ENCODE data around the gene ADCY3.

The ADCY3 gene

DNA sequence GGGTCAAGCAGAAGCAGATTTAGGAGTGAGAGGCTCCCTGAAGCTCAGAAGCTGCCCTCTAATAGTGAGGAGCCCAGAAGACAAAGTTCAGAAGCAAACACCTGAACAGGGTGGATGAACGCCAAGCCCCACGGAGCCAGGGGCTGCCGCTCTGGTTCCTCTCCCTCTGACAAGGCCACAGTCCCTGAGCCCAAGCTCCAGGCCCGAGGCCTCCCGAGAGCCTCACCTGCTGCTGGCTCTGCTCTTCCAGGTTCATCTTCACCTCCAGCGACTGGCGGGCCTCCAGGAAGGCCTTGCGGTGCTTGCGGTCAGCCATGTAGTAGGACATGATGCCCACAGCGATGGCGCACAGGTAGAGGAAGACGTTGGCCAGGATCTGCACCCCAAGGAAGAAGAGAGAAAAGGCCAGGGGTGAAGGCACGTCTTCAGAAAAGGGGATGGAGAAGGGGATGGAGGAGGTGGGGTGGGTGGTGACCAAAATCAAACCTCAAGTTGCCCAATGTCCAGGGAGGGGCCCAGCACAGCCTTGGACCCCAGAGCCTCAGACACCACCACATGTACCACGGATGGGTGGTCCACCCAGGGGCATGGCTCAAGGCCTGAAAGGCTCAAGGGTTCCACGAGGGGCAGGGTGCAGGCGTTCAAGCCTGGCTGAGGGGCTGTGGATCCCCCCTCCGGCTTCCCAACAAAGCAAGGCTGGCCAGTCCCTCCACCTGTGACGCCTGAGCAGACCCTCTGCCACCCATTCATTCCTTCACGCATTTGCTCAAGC lies 47.5 kb downstream of the ADCY3 start:
- DNase-seq (ENCODE audit: insufficient read length) (no peak), FAIRE-seq (no peak)
- TF ChIP-seq TAF1 (IDR thresholded peaks at IDR 0.05; ENCODE audit: borderline replicate concordance, low read depth, low read length) (no peak), POLR2A (IDR thresholded peaks at IDR 0.05; ENCODE audit: low read depth, low read length) (no peak), POLR2AphosphoS5 (IDR thresholded peaks at IDR 0.05; ENCODE audit: low read depth, low read length) (no peak)

DNA sequence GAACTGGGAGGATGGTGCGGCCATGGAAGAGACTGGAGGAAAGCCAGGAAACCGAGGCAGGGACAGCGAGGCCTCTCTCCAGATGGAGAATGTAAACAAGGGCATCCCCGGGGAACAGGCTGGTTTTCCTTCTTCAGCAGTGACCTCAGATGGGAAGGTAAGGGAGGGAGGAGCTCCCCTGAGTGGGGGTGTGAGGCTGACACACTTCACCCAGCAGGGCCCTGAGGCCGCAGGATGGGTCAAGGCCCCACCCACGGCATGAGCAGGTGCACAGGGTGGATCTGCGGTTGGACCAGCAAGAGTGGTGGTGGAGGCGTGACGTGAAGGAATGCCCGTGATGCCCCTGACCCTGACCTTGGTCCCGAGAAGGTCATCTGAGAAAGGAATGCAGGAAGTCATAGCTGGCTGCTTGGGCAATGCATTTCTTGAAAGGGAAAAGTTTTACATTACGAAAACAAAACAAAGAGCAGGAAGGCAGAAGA lies 48.1 kb downstream of the ADCY3 start:
- TF ChIP-seq POLR2AphosphoS5 (IDR thresholded peaks at IDR 0.05; ENCODE audit: low read depth, low read length): no peak
- no peak for TF ChIP-seq POLR2A (IDR thresholded peaks at IDR 0.05; ENCODE audit: low read depth, low read length)
- DNase-seq (ENCODE audit: insufficient read length): no peak
- no peak for FAIRE-seq

DNA sequence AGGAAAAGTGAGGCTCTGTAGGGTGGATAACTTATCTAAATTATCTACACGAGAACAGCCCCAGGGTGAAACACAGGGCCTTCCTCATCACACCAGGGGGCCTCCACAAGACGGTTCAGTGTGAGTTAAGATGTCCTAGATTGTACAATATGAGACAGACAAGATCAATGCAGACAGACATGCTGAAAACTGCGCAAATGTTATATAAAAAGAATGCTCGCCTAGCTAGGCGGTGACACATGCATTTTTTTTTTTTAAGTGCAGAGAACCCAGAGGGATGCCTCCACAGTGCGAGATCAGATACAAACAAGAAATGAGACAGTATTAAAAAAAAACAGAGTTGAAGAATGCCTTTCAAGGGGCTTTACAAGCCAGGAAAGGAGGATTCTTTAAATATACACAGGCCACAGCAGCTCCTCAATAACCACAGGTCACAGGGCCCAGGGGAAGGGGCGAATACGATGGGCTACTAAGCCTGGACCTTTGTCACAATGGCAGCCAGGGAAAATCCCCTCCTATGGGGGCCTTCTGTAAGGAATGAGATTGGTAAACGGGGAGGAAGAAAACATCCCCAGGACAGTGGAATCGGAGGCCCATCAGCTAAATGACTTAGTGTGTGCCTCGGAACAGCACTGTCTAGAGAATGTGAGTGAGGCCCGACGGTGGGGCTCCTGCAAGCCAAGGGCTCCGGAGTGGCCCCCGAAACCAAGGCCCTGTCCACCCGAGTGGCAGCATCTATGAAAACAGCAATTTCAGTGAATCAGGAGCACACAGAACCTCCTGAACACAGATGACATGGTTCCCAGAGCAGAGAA lies 48.9 kb downstream of the ADCY3 start:
- TF ChIP-seq POLR2A (IDR thresholded peaks at IDR 0.05; ENCODE audit: low read depth, low read length) (no peak), TAF1 (IDR thresholded peaks at IDR 0.05; ENCODE audit: borderline replicate concordance, low read depth, low read length) (no peak), POLR2AphosphoS5 (IDR thresholded peaks at IDR 0.05; ENCODE audit: low read depth, low read length) (no peak)
- no peak for FAIRE-seq
- DNase-seq (ENCODE audit: insufficient read length): no peak

DNA sequence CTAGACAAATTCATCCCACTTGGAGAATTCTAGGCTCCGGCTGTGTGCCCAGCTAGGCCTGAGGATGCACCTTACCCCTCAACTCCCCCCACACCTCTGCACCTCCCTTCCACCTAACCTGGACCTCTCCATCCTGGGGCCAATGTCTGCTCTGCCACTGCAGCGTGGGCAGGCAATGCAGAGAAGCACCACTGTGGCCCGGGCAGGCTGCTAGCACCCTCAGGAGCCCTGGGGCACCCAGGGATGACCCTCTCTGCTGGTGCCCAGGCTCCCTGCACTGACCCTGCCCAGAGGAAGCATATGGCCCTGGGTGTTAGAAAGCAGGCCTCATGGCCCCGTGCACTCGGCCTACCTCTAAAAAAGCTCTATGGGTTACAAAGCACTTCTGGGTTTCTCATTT lies 49.6 kb downstream of the ADCY3 start:
- FAIRE-seq: no peak
- DNase-seq (ENCODE audit: insufficient read length): no peak
- TF ChIP-seq POLR2A (IDR thresholded peaks at IDR 0.05; ENCODE audit: low read depth, low read length): no peak
- TF ChIP-seq POLR2AphosphoS5 (IDR thresholded peaks at IDR 0.05; ENCODE audit: low read depth, low read length): no peak
- no peak for TF ChIP-seq TAF1 (IDR thresholded peaks at IDR 0.05; ENCODE audit: borderline replicate concordance, low read depth, low read length)

DNA sequence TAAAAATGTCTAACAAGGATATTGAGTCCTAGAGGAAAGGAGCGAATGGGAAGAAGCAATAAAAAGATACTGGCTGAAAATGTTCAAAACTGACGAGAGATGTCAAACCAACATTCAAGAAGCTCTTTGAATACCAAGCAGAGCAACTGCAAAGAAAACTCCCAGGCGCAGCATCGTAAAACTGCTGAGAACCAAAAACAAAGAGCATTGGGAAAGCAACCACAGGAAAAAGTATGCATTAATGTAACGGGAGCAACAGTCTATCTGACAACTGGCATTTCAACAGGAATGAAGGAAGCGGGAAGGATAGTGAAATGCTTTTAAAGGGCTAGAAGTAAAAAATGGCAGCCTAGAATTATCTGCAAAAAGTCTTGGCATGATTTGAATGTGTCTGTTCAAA lies 53.1 kb downstream of the ADCY3 start:
- FAIRE-seq: no peak
- no peak for TF ChIP-seq TAF1 (IDR thresholded peaks at IDR 0.05; ENCODE audit: borderline replicate concordance, low read depth, low read length)
- no peak for TF ChIP-seq POLR2AphosphoS5 (IDR thresholded peaks at IDR 0.05; ENCODE audit: low read depth, low read length)
- TF ChIP-seq POLR2A (IDR thresholded peaks at IDR 0.05; ENCODE audit: low read depth, low read length): no peak

DNA sequence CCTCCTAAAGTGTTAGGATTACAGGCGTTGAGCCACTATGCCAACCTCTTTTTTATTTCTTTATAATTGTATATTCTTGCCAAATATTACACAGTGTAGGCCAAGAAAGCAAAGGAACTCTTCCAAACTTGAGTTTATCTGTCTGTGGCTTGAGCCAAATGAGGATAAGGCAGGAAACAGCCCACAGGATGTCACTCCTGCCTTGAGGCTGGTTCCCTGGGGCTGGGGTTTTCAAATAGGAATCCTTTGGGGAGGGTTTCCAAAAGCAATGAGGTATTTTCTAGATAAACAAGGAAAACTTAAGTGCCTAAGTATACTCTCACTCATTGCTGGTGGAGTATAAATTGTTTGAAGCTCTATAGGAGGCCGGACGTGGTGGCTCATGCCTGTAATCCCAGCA lies 56.4 kb downstream of the ADCY3 start:
- DNase-seq (ENCODE audit: insufficient read length) (no peak), FAIRE-seq (no peak)
- TF ChIP-seq POLR2A (IDR thresholded peaks at IDR 0.05; ENCODE audit: low read depth, low read length) (no peak), TAF1 (IDR thresholded peaks at IDR 0.05; ENCODE audit: borderline replicate concordance, low read depth, low read length) (no peak), POLR2AphosphoS5 (IDR thresholded peaks at IDR 0.05; ENCODE audit: low read depth, low read length) (no peak)

More for the DNA sequence above, 53.1 kb downstream of the ADCY3 start:
- no peak for DNase-seq (ENCODE audit: insufficient read length)

DNA sequence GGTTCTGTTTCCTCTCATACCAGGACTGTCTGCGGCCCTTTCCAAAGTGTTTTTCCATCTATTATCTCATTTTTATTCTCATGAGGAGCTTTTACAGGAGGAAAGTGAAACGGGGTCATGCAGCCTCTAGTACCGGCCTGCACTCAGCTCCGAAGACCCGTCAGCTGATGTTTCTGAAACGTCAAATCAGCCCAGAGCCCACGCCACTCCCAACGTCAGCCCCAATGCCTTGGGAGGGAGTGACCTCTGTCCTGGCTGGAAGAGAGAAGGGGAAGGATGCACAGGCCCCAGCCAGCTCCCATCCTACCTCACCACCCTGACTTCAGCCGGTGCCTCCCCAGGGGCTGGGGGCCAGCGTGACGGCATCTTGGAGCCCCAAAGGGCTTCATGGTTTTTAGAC lies 58.5 kb downstream of the ADCY3 start:
- no peak for FAIRE-seq
- TF ChIP-seq POLR2A (IDR thresholded peaks at IDR 0.05; ENCODE audit: low read depth, low read length) (no peak), TAF1 (IDR thresholded peaks at IDR 0.05; ENCODE audit: borderline replicate concordance, low read depth, low read length) (no peak), POLR2AphosphoS5 (IDR thresholded peaks at IDR 0.05; ENCODE audit: low read depth, low read length) (no peak)
- DNase-seq (ENCODE audit: insufficient read length): no peak

DNA sequence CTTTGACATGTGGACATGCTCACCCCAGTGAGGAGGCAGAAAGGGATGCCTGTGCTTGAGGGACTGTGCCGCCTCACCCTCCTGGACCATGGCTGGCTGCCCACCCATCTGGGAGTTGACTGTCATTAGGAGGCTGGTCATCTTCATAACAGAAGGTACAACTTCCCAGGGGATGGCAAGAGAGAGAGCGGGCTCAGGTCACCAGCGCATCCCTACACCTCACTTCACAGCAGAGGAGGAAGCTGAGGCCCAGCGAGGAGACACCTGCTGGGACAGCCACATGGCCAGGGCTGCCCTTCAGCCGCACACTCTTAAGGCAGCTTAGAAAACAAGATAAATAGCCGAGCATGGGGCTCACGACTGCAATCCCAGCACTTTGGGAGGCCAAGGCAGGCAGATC lies 59.4 kb downstream of the ADCY3 start:
- no peak for FAIRE-seq

DNA sequence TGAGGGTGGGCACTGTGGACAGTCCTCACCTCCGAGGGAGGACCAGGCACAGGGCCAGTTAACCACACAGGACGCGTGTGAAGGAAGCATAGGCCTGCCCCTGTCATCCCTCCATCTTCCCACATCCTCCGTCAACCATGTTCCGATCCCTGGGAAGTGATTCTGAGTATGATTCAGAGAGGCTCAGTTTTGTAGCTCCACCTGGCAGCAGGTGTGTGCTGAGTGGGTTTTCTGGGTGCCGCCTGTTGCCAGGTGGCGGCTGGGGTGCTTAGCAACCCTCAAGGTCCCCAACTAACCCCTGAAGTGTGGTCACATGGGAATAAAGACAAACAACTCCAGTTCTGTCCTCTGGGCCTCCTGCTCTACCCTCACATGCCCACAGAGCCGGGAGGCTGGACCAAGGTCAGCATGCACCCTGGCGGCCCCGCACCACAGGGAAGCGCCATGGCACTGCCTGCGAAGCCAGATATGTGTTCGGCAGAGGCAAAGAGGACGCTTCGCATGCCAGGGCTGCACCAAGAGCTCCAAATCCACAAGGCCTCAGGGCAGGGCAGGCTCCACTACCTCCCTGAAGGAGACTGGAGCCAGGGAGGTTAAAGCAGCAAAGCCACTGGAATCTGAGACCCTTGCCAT lies 60.0 kb downstream of the ADCY3 start:
- FAIRE-seq: no peak
- DNase-seq (ENCODE audit: insufficient read length): no peak
- no peak for TF ChIP-seq POLR2A (IDR thresholded peaks at IDR 0.05; ENCODE audit: low read depth, low read length)
- TF ChIP-seq TAF1 (IDR thresholded peaks at IDR 0.05; ENCODE audit: borderline replicate concordance, low read depth, low read length): no peak
- no peak for TF ChIP-seq POLR2AphosphoS5 (IDR thresholded peaks at IDR 0.05; ENCODE audit: low read depth, low read length)

More for the DNA sequence above, 59.4 kb downstream of the ADCY3 start:
- TF ChIP-seq POLR2A (IDR thresholded peaks at IDR 0.05; ENCODE audit: low read depth, low read length): no peak
- TF ChIP-seq POLR2AphosphoS5 (IDR thresholded peaks at IDR 0.05; ENCODE audit: low read depth, low read length): no peak
- no peak for TF ChIP-seq TAF1 (IDR thresholded peaks at IDR 0.05; ENCODE audit: borderline replicate concordance, low read depth, low read length)
- DNase-seq (ENCODE audit: insufficient read length): no peak

DNA sequence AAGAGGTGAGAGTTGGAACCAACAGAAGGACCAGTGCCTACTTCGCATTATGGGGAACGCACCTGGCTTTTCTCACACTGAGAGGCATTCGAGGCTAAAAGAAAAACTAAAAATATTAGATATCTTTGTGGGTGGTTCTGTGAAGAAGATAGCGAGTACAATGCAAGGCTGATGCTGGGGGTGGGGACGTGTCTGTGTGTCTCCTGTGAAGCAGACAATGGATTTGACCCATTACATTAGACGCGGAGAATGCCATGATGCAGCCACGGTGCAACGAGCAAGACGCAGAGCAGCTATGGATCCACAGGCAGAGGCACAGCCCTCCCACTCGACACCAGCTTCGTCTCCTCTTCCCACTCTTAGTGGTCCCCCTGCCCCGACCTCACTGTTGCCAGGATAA lies 61.0 kb downstream of the ADCY3 start:
- TF ChIP-seq POLR2A (IDR thresholded peaks at IDR 0.05; ENCODE audit: low read depth, low read length): no peak
- no peak for TF ChIP-seq POLR2AphosphoS5 (IDR thresholded peaks at IDR 0.05; ENCODE audit: low read depth, low read length)
- no peak for TF ChIP-seq TAF1 (IDR thresholded peaks at IDR 0.05; ENCODE audit: borderline replicate concordance, low read depth, low read length)
- no peak for DNase-seq (ENCODE audit: insufficient read length)
- no peak for FAIRE-seq

DNA sequence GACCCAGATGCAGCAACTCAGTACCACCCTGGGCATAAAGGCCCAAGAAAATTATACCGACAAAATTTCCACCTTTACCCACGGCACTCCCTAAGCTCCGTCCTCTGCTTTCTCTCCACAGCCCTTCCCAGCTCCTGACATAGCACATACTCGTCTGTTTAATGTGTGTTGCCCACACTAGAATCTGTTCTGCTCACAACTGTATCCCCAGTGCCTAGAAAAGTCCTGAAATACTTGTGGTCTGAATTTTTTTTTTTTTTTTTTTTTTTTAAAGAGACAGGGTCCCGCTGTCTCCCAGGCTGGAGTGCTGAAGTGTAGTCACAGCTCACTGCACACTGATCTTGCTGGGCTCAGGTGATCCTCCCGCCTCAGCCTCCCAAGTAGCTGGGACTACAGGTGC lies 62.3 kb downstream of the ADCY3 start:
- DNase-seq (ENCODE audit: insufficient read length): no peak
- no peak for FAIRE-seq
- TF ChIP-seq TAF1 (IDR thresholded peaks at IDR 0.05; ENCODE audit: borderline replicate concordance, low read depth, low read length): no peak
- no peak for TF ChIP-seq POLR2A (IDR thresholded peaks at IDR 0.05; ENCODE audit: low read depth, low read length)
- no peak for TF ChIP-seq POLR2AphosphoS5 (IDR thresholded peaks at IDR 0.05; ENCODE audit: low read depth, low read length)

Data from GM12892 (cell line).